GM12878 (cell line): Measurements from ENCODE around the gene GMCL1. TPM values are rescaled to one million over a fixed set of nuclear protein-coding genes. Genes with fewer than 3 reads are reported as not detected.

ENCODE experiments used
- ATAC-seq: fragments of 200-7000 bp; cut with Tn5 transposase; 3 replicates; pipeline ENCODE4 v1.9.1; 2020; ENCODE audit warnings: mild to moderate bottlenecking, moderate library complexity
- BruUV-seq: library from RNA; stranded (reverse); fragments of 400-500 nt; replicated peaks from 2 replicates; lab custom pipeline; 2021; lab: Mats Ljungman, UMichigan
- CTCF ChIA-PET: fragments of 300-600 bp; sonication (Branson Sonifier 250); formaldehyde crosslinking; extraction: SDS; loops from one replicate; lab custom pipeline; 2021; ENCODE audit warnings: inconsistent platforms; lab: Yijun Ruan, JAX
- POLR2A ChIA-PET: fragments of 350-600 bp; formaldehyde crosslinking; extraction: SDS; loops from one replicate; lab custom pipeline; 2021; ENCODE audit warnings: inconsistent platforms; lab: Charles Lee
- RAD21 ChIA-PET: fragments of 300-600 bp; sonication (Branson Sonifier 250); formaldehyde crosslinking; loops from one replicate; lab custom pipeline; 2023; ENCODE audit warnings: antibody characterized with exemption; ENCODE audit not compliant: unreplicated experiment; lab: Charles Lee
- SMC1A ChIA-PET: fragments of 300-600 bp; sonication (Branson Sonifier 250); formaldehyde crosslinking; loops from one replicate; lab custom pipeline; 2023; ENCODE audit not compliant: unreplicated experiment, uncharacterized antibody; lab: Charles Lee
- DNase-seq: peaks from one replicate; pipeline ENCODE4 v3.0.0-alpha.2; 2011; ENCODE audit warnings: low read depth, low spot score
- FAIRE-seq: peaks from 3 replicates; lab custom pipeline; 2011; peaks lifted over from hg19 to GRCh38; lab: Jason Lieb, UNC
- H2AFZ ChIP-seq: 2 replicates; pipeline ENCODE4 v1.6.0; 2011; ENCODE audit warnings: low read depth, low read length, control low read depth; ENCODE audit not compliant: control insufficient read depth
- H3K27ac ChIP-seq: 2 replicates; pipeline ENCODE4 v1.5.1; 2011; ENCODE audit warnings: control low read depth; ENCODE audit not compliant: control insufficient read depth, insufficient read depth
- H3K27me3 ChIP-seq, 2 experiments: replicated peaks in 1 of 2; 2 replicates each; pipeline versions ENCODE4 v1.6.0 to v1.6.1; 2011; ENCODE audit warnings: low read length in 1 of 2; ENCODE audit not compliant: control insufficient read depth in 2 of 2, insufficient read depth in 2 of 2
- H3K36me3 ChIP-seq, 2 experiments: 2 replicates each; pipeline ENCODE4 v1.5.1; 2011; ENCODE audit warnings: low read length in 1 of 2; ENCODE audit not compliant: control insufficient read depth in 2 of 2, insufficient read depth in 2 of 2
- H3K4me1 ChIP-seq: 2 replicates; pipeline ENCODE4 v1.6.1; 2011; ENCODE audit warnings: mild to moderate bottlenecking, low read length, moderate library complexity, mixed read lengths; ENCODE audit not compliant: control insufficient read depth, insufficient read depth
- H3K4me2 ChIP-seq: 2 replicates; pipeline ENCODE4 v1.6.0; 2011; ENCODE audit warnings: control low read depth; ENCODE audit not compliant: control insufficient read depth, insufficient read depth
- H3K4me3 ChIP-seq: fragments of 200-600 bp; sonication (generic); 2 replicates; pipeline ENCODE4 v1.5.1; 2016
- H3K79me2 ChIP-seq: 2 replicates; pipeline ENCODE4 v1.6.0; 2011; ENCODE audit warnings: low read length; ENCODE audit not compliant: control insufficient read depth, insufficient read depth
- H3K9ac ChIP-seq: 2 replicates; pipeline ENCODE4 v1.8.0; 2011; ENCODE audit warnings: low read length, control low read depth, mixed read lengths; ENCODE audit not compliant: control insufficient read depth, insufficient read depth
- H3K9me3 ChIP-seq: replicated peaks from 3 replicates; pipeline ENCODE4 v1.5.1; 2011; ENCODE audit warnings: mild to moderate bottlenecking, low read length; ENCODE audit not compliant: control insufficient read depth, insufficient read depth
- H4K20me1 ChIP-seq: 2 replicates; pipeline ENCODE4 v1.6.0; 2011; ENCODE audit not compliant: control insufficient read depth, insufficient read depth
- ATF7 ChIP-seq: fragments of 450-650 bp; IDR thresholded peaks from 2 replicates; pipeline ENCODE4 v1.6.1; 2016; ENCODE audit warnings: low read depth, mild to moderate bottlenecking
- BACH1 ChIP-seq: fragments of 450-650 bp; IDR thresholded peaks from 2 replicates; pipeline ENCODE4 v1.6.1; 2017; ENCODE audit warnings: mild to moderate bottlenecking, borderline replicate concordance
- BRCA1 ChIP-seq: IDR thresholded peaks from 2 replicates; pipeline ENCODE4 v1.6.1; 2011; ENCODE audit warnings: low read depth, low read length, improper control_type of control experiment
- CBFB ChIP-seq: IDR thresholded peaks from 2 replicates; pipeline ENCODE4 v1.6.1; 2016; ENCODE audit warnings: antibody characterized with exemption, low read depth
- CREB1 ChIP-seq: IDR thresholded peaks from 2 replicates; pipeline ENCODE4 v1.6.1; 2012; ENCODE audit warnings: low read depth, mild to moderate bottlenecking, inconsistent platforms
- EZH2 ChIP-seq: IDR thresholded peaks from 2 replicates; pipeline ENCODE4 v1.6.1; 2012; ENCODE audit warnings: low read depth, mild to moderate bottlenecking, control low read depth, inconsistent platforms, low read length, borderline replicate concordance; ENCODE audit not compliant: control insufficient read depth
- GABPA ChIP-seq: IDR thresholded peaks from 2 replicates; pipeline ENCODE4 v1.6.1; 2014; ENCODE audit warnings: antibody characterized with exemption, low read depth, mild to moderate bottlenecking, inconsistent platforms
- IKZF2 ChIP-seq, 2 experiments: fragments of 450-650 bp; IDR thresholded peaks; 2 replicates each; pipeline ENCODE4 v1.6.1; 2017; ENCODE audit warnings: mild to moderate bottlenecking in 2 of 2, moderate library complexity in 2 of 2
- MLLT1 ChIP-seq: fragments of 450-650 bp; IDR thresholded peaks from 2 replicates; pipeline ENCODE4 v1.6.1; 2016; ENCODE audit warnings: mild to moderate bottlenecking
- NFYA ChIP-seq: IDR thresholded peaks from 2 replicates; pipeline ENCODE4 v1.6.1; 2011; ENCODE audit warnings: low read depth, mild to moderate bottlenecking, low read length, improper control_type of control experiment, borderline replicate concordance
- PAX5 ChIP-seq: IDR thresholded peaks from 2 replicates; pipeline ENCODE4 v1.6.1; 2011; ENCODE audit warnings: low read depth, low read length, borderline replicate concordance
- PBX3 ChIP-seq: IDR thresholded peaks from 2 replicates; pipeline ENCODE4 v1.6.1; 2011; ENCODE audit warnings: mild to moderate bottlenecking, low read depth, low read length, moderate library complexity; ENCODE audit not compliant: insufficient replicate concordance
- SMC3 ChIP-seq: IDR thresholded peaks from 2 replicates; pipeline ENCODE4 v1.6.1; 2011; ENCODE audit warnings: low read length, improper control_type of control experiment, borderline replicate concordance
- ZBED1 ChIP-seq: IDR thresholded peaks from 2 replicates; pipeline ENCODE4 v1.6.1; 2016; ENCODE audit warnings: borderline replicate concordance
- ZBTB40 ChIP-seq: fragments of 450-650 bp; IDR thresholded peaks from 2 replicates; pipeline ENCODE4 v1.6.1; 2016; ENCODE audit warnings: mild to moderate bottlenecking, moderate library complexity, borderline replicate concordance
- ZZZ3 ChIP-seq: IDR thresholded peaks from 2 replicates; pipeline ENCODE4 v1.6.1; 2011; ENCODE audit warnings: low read depth; ENCODE audit not compliant: control insufficient read depth, insufficient read length
- WGBS: methylation state at CpG from one replicate; pipeline ENCODE4 v1.1.6; 2016; ENCODE audit warnings: low lambda C conversion rate; ENCODE audit not compliant: insufficient replicate concordance, insufficient coverage; ENCODE audit errors: missing lambda C conversion rate; 5-methylcytosine and 5-hydroxymethylcytosine counted together
- in situ Hi-C: fragments of 300-500 bp; cut with MboI; formaldehyde crosslinking; loops from 9 replicates; pipeline ENCODE4 v1.14.3; 2018; ENCODE audit warnings: mixed read lengths
- intact Hi-C: fragments of 100-400 bp; cut with micrococcal nuclease; formaldehyde crosslinking; loops from one replicate; pipeline ENCODE4 v1.14.2; 2022; ENCODE audit not compliant: unreplicated experiment
- polyA plus RNA-seq, 11 experiments: library from polyadenylated mRNA; depleted of rRNA in 4 of 11; unstranded in 6 of 11; stranded (reverse) in 5 of 11; fragments of >200 nt; fragmentation: Nextera tagmentation in 4 of 11; fragmentation: Illumina TruSeq in 1 of 11; extraction: Ambion mirVana in 4 of 11; extraction: Trizol in 1 of 11; gene quantifications; 1 replicate in 1 of 11; 2 replicates in 10 of 11; pipeline versions ENCODE4 v1.2.1 to v1.2.3, GENCODE V29; 2011 to 2016; ENCODE audit warnings: inconsistent platforms in 2 of 11, missing spikeins in 2 of 11, low read depth in 1 of 11
- total RNA-seq, 4 experiments: library from RNA; depleted of rRNA in 3 of 4; stranded (reverse); fragments of >200 nt in 3 of 4; fragmentation: Illumina TruSeq in 1 of 4; extraction: Trizol in 1 of 4; gene quantifications; 2 replicates each; pipeline versions ENCODE4 v1.2.1 to v1.2.3, GENCODE V29; 2013 to 2021

The GMCL1 gene
- total and polyA plus RNA-seq, 10 of the 15 experiments (the other 5 are each of a cell fraction or from before 2014, with no cell fraction given) = 3.7 to 21.4 (median 12.3) TPM

DNA sequence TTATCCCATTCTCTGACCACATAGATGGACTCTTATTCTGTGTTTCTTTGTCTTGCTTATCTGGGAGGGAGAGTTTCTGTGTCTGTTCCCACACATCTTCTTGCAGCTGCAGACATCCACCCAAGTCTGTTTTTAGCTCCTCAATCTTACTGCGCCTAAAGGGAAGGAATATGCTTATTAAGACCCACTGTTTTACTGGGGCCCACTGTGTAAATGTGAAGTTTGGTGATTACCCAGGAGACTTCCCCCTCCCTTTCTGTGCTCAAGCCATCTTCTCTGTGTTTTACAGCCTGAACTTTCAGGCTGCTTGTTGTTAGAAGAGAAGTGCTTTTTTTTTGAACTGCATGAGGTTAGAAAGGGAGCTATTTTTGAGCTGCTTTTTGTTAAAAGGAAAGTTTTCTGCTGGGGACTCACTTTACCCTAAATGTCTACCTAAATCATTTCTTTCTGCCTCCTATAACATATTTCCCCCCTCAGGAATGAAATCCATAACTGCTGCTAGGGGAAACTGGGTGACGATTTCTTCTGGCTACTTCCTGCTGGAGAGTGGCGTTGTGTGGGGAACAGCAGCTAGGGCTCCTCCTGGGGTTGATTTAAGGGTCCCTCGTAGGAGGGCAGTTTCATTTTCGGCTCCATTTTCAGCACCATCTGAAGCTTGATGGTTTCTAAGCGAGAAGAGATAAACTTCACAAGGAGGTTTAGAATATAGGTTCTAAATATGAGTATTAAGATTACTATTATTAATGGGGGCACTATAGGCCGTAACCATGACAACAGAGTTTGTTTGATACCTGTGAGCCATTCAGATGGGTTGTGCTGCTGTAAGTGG lies 39.5 kb upstream of the GMCL1 start:
- BruUV-seq = no TSS peak
- CTCF ChIA-PET = interaction anchor here (0.9 to 3.5 kb wide), 19 partner anchors 9 to 124 kb away, joined by 3 to 31 read pairs (median 6); partner anchors contain the start of gene MXD1
- FAIRE-seq (peak; percentile 83), DNase-seq (no peak), ATAC-seq (peak; percentile 74)
- Histone ChIP-seq H3K9me3 (no peaks in the 10 kb centered on the region; the same call in 2 of the 3 replicates), H4K20me1 (no peaks in the 10 kb centered on the region), H3K79me2 (no peaks in the 10 kb centered on the region; the same call in 1 of the 2 replicates), H3K4me3 (peak overlapping the region; percentile 54), H3K4me1 (peaks cover 32% of the 10 kb centered on the region), H3K9ac (peak overlapping the region; percentile 65), H3K4me2 (peak overlapping the region; percentile 77), H3K27me3 (no peaks in the 10 kb centered on the region), H3K36me3 (peaks cover 2 to 3% of the 10 kb centered on the region in 2 experiments; a peak in 1 of 4 replicates), H2AFZ (peak overlapping the region; percentile 64), H3K27ac (peak overlapping the region; percentile 92)
- in situ Hi-C loops = no loop called here
- intact Hi-C loops = no loop called here
- POLR2A ChIA-PET = interaction anchor here (0.6 to 3.6 kb wide), 20 partner anchors 9 to 369 kb away, joined by 3 to 40 read pairs (median 6); partner anchors contain the start of gene ANXA4
- WGBS = 2% methylated on average over 7 of the region's 7 CpGs
- RAD21 ChIA-PET = interaction anchor here (0.8 to 4.8 kb wide), 20 partner anchors 9 to 353 kb away, joined by 3 to 88 read pairs (median 8); partner anchors contain the start of genes ANXA4 and NFU1
- SMC1A ChIA-PET = interaction anchor here (0.6 to 7.5 kb wide), 26 partner anchors 9 to 317 kb away, joined by 3 to 94 read pairs (median 8); partner anchors contain the start of genes ANXA4 and MXD1
- no peak for TF ChIP-seq EZH2
- TF ChIP-seq ZBTB40 = no peak
- peak; percentile 57; a peak in 2 of 4 replicates for TF ChIP-seq IKZF2 (IDR thresholded peaks at IDR 0.05)
- TF ChIP-seq ZBED1 = no peak
- TF ChIP-seq SMC3 = no peak
- no peak for TF ChIP-seq MLLT1
- no peak for TF ChIP-seq ZZZ3
- no peak for TF ChIP-seq CREB1
- no peak; the same call in 1 of the 2 replicates for TF ChIP-seq CBFB
- 0 out of 2 replicates have a peak, but pooled peaks have one; percentile 7 for TF ChIP-seq ATF7
- TF ChIP-seq NFYA = no peak
- TF ChIP-seq PAX5 = no peak
- no peak for TF ChIP-seq PBX3
- no peak for TF ChIP-seq BACH1
- no peak for TF ChIP-seq BRCA1
- no peak for TF ChIP-seq GABPA
